ENCODE results near the gene L3MBTL4. TPM values are rescaled to one million over a fixed set of nuclear protein-coding genes. Genes with fewer than 3 reads are reported as not detected.

Gene L3MBTL4
- total RNA-seq, 2 donors from 2014 or later, result 0.27 to 5.3 TPM

DNA sequence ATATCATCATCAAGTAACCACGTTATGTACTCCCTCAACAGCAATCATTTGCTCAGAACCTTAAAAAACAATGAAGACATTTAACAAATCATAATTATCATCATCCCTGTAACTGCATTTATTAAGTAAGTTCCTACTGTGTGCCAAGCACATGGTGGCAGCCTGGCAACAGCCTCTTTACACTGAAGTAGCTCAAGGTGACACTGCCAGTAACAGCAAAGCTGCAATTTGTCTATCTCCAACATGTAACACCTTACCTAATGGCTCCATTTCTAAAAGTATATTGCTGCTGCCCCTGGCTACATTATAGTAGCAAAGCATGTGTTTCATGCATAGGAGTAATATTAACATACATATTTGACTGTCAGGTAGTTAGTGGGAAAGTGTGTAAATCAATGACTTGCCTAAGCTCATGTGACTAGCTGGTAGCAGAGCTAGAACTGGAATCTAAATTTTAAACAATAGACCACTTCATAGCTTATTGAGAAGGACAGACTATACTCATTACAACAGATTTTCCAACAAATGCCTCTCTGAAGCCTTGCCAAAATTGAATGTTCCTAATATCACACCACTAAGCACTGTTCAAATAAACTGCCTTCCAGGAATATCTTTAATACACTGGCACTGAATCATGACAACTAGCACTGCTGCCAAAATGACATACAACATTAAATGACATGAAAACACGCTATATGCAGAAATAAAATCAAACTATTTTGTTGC, 86.7 kb downstream of the L3MBTL4 start:
- Histone ChIP-seq H3K4me1 (ENCODE audit: control insufficient read depth in 1 of 2, low read depth in 2 of 2) (no peaks in the 10 kb centered on the region), H3K27ac (no peak overlapping the region), H3K27me3 (replicated peaks; ENCODE audit: insufficient read depth) (no peaks in the 10 kb centered on the region), H3K4me3 (no peak overlapping the region), H3K36me3 (no peaks in the 10 kb centered on the region), H3K9me3 (peaks cover 5% of the 10 kb centered on the region)
- ATAC-seq (ENCODE audit: insufficient number of reproducible peaks, low FRiP score, low read depth) (no peak), DNase-seq (ENCODE audit: low spot score) (no peak)
- TF ChIP-seq CTCF (IDR thresholded peaks at IDR 0.05), result no peak

- H3K27ac ChIP-seq, result no peak overlapping the region
- H3K36me3 ChIP-seq, result no peaks in the 10 kb centered on the region
- H3K4me3 ChIP-seq, result no peak overlapping the region
- ATAC-seq (ENCODE audit: insufficient number of reproducible peaks, low FRiP score, low read depth) (no peak), DNase-seq (ENCODE audit: low spot score) (no peak)
- peaks cover 5% of the 10 kb centered on the region for H3K9me3 ChIP-seq
- H3K27me3 ChIP-seq (replicated peaks; ENCODE audit: insufficient read depth), result no peaks in the 10 kb centered on the region
- TF ChIP-seq CTCF (IDR thresholded peaks at IDR 0.05), result no peak
- H3K4me1 ChIP-seq (ENCODE audit: control insufficient read depth in 1 of 2, low read depth in 2 of 2), result no peaks in the 10 kb centered on the region
Measured at GRCh38 chr18:6327485-6327884, 87.2 kb downstream of the L3MBTL4 start.

DNA sequence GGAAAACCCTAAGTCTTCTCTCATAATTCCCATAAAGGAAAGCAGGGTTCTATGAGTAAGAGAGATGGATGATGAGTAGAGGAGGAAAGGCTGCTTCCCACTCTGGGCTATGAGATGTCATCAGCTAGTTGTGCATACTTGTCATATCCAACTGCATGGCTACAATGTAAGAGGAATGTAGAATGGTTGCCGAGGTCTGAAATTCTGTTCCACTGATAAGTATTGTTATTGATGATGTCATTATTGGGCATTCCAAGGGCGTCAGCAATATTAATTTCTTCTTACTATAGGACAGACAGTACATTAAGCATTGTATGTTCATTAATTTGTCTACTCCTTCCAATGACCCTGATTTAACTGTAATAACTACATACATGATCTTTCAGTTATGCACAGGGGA, 88.1 kb downstream of the L3MBTL4 start:
- no peaks in the 10 kb centered on the region for H3K36me3 ChIP-seq
- no peak overlapping the region for H3K4me3 ChIP-seq
- H3K27ac ChIP-seq, result no peak overlapping the region
- H3K27me3 ChIP-seq (replicated peaks; ENCODE audit: insufficient read depth), result no peaks in the 10 kb centered on the region
- H3K9me3 ChIP-seq, result peaks cover 5% of the 10 kb centered on the region
- no peak for DNase-seq (ENCODE audit: low spot score)
- no peak for ATAC-seq (ENCODE audit: insufficient number of reproducible peaks, low FRiP score, low read depth)
- no peaks in the 10 kb centered on the region for H3K4me1 ChIP-seq (ENCODE audit: control insufficient read depth in 1 of 2, low read depth in 2 of 2)
- no peak for TF ChIP-seq CTCF (IDR thresholded peaks at IDR 0.05)

- Histone ChIP-seq H3K27me3 (replicated peaks; ENCODE audit: insufficient read depth) (no peaks in the 10 kb centered on the region), H3K36me3 (no peaks in the 10 kb centered on the region), H3K27ac (no peak overlapping the region), H3K4me1 (ENCODE audit: control insufficient read depth in 1 of 2, low read depth in 2 of 2) (no peaks in the 10 kb centered on the region), H3K4me3 (no peak overlapping the region), H3K9me3 (peaks cover 5% of the 10 kb centered on the region)
- no peak for TF ChIP-seq CTCF (IDR thresholded peaks at IDR 0.05)
- DNase-seq (ENCODE audit: low spot score) (no peak), ATAC-seq (ENCODE audit: insufficient number of reproducible peaks, low FRiP score, low read depth) (no peak)
Measured at GRCh38 chr18:6323319-6323889, 91.3 kb downstream of the L3MBTL4 start.

GRCh38 chr18:6315517-6316331, 99.0 kb downstream of the L3MBTL4 start:
- Histone ChIP-seq H3K27me3 (replicated peaks; ENCODE audit: insufficient read depth) (no peaks in the 10 kb centered on the region), H3K9me3 (peaks cover 6% of the 10 kb centered on the region), H3K4me3 (peak overlapping the region; percentile 27), H3K36me3 (no peaks in the 10 kb centered on the region), H3K27ac (no peak overlapping the region), H3K4me1 (ENCODE audit: control insufficient read depth in 1 of 2, low read depth in 2 of 2) (no peaks in the 10 kb centered on the region)
- no peak for TF ChIP-seq CTCF (IDR thresholded peaks at IDR 0.05)
- no peak for DNase-seq (ENCODE audit: low spot score)
- ATAC-seq (ENCODE audit: insufficient number of reproducible peaks, low FRiP score, low read depth), result no peak
